Osteoblast (primary cell): Measurements from ENCODE around the gene RNF225. TPM values are rescaled to one million over a fixed set of nuclear protein-coding genes. Genes with fewer than 3 reads are reported as not detected.

Source experiments
- DNase-seq: peaks from one replicate; pipeline ENCODE4 v3.0.0; 2011; ENCODE audit warnings: low spot score, mixed read lengths; ENCODE audit not compliant: insufficient read length; ENCODE audit errors: missing footprints
- H2AFZ ChIP-seq: 2 replicates; pipeline ENCODE4 v1.6.0; 2011; ENCODE audit warnings: mild to moderate bottlenecking, low read length
- H3K27ac ChIP-seq: 2 replicates; pipeline ENCODE4 v1.5.1; 2011; ENCODE audit warnings: mild to moderate bottlenecking, low read depth, low read length, moderate library complexity
- H3K27me3 ChIP-seq: 2 replicates; pipeline ENCODE4 v1.6.0; 2012; ENCODE audit warnings: mild to moderate bottlenecking, control low read depth, inconsistent platforms, low read length, moderate library complexity; ENCODE audit not compliant: insufficient read depth
- H3K36me3 ChIP-seq: 2 replicates; pipeline ENCODE4 v1.5.1; 2011; ENCODE audit warnings: mild to moderate bottlenecking, low read length, control low read depth, moderate library complexity; ENCODE audit not compliant: insufficient read depth
- H3K4me1 ChIP-seq: 2 replicates; pipeline ENCODE4 v1.5.1; 2011; ENCODE audit warnings: mild to moderate bottlenecking, low read length, control low read depth, moderate library complexity; ENCODE audit not compliant: insufficient read depth
- H3K4me2 ChIP-seq: 2 replicates; pipeline ENCODE4 v1.6.0; 2011; ENCODE audit warnings: mild to moderate bottlenecking, low read length; ENCODE audit not compliant: insufficient read depth
- H3K4me3 ChIP-seq: fragments of 200-600 bp; sonication (generic); 3 replicates; pipeline ENCODE4 v1.5.1; 2012; ENCODE audit warnings: mild to moderate bottlenecking, low read length, inconsistent platforms; ENCODE audit not compliant: insufficient read depth
- H3K79me2 ChIP-seq: 2 replicates; pipeline ENCODE4 v1.6.0; 2012; ENCODE audit warnings: mild to moderate bottlenecking, low read length, control low read depth, inconsistent platforms; ENCODE audit not compliant: insufficient read depth
- H3K9me3 ChIP-seq: 2 replicates; pipeline ENCODE4 v1.5.1; 2011; ENCODE audit warnings: low read depth, low read length, control low read depth
- H4K20me1 ChIP-seq: 2 replicates; pipeline ENCODE4 v1.6.0; 2012; ENCODE audit warnings: mild to moderate bottlenecking, low read length, control low read depth; ENCODE audit not compliant: insufficient read depth
- CTCF ChIP-seq: IDR thresholded peaks from 2 replicates; pipeline ENCODE4 v1.5.1; 2011; ENCODE audit warnings: mild to moderate bottlenecking, low read depth, low read length, moderate library complexity; ENCODE audit errors: extremely low read depth
- total RNA-seq: library from RNA; depleted of rRNA; stranded (reverse); fragments of >200 nt; gene quantifications from 2 replicates; pipeline ENCODE4 v1.2.3, GENCODE V29; 2012

The RNF225 gene
- total RNA-seq, 1 donor = not detected

GRCh38 chr19:58380037-58380661, 15.3 kb upstream of the RNF225 start:
- no peak for TF ChIP-seq CTCF
- no peaks in the 10 kb centered on the region for H4K20me1 ChIP-seq
- peak overlapping the region; percentile 85 for H3K4me2 ChIP-seq
- peak overlapping the region; percentile 92 for H3K27ac ChIP-seq
- peak; percentile 66 for DNase-seq
- H3K4me3 ChIP-seq = peak overlapping the region; percentile 96
- peaks cover 25% of the 10 kb centered on the region for H3K79me2 ChIP-seq
- peak overlapping the region; percentile 94 for H2AFZ ChIP-seq
- peaks cover 15% of the 10 kb centered on the region for H3K4me1 ChIP-seq
- H3K27me3 ChIP-seq = no peaks in the 10 kb centered on the region
- no peaks in the 10 kb centered on the region for H3K9me3 ChIP-seq
- H3K36me3 ChIP-seq = no peaks in the 10 kb centered on the region

GRCh38 chr19:58380662-58381459, 14.6 kb upstream of the RNF225 start, which contains the start of gene ZNF837:
Gene ZNF837, minus strand, starts transcription at chr19:58381030. Its CDS starts 11,698 bp downstream, at chr19:58369332.
- Histone ChIP-seq H2AFZ (peak within 1 kb of the TSS; percentile 94), H3K4me2 (peak within 1 kb of the TSS; percentile 85), H3K4me1 (peaks cover 21% of the 10 kb centered on the region), H3K79me2 (peaks cover 32% of the 10 kb centered on the region), H3K36me3 (no peaks in the 10 kb centered on the region), H4K20me1 (no peaks in the 10 kb centered on the region), H3K27me3 (no peaks in the 10 kb centered on the region), H3K4me3 (peak within 1 kb of the TSS; percentile 96), H3K9me3 (no peaks in the 10 kb centered on the region), H3K27ac (peak within 1 kb of the TSS; percentile 92)
- no peak for TF ChIP-seq CTCF
- peak; percentile 99 for DNase-seq

GRCh38 chr19:58381460-58382212, 13.8 kb upstream of the RNF225 start:
- peak overlapping the region; percentile 60 for H2AFZ ChIP-seq
- H3K4me1 ChIP-seq = peaks cover 23% of the 10 kb centered on the region

More at GRCh38 chr19:58381460-58382212, 13.8 kb upstream of the RNF225 start:
- Histone ChIP-seq H3K79me2 (peaks cover 38% of the 10 kb centered on the region), H4K20me1 (no peaks in the 10 kb centered on the region), H3K4me3 (peak overlapping the region; percentile 96), H3K4me2 (peak overlapping the region; percentile 85), H3K27ac (peak overlapping the region; percentile 92), H3K36me3 (no peaks in the 10 kb centered on the region), H3K27me3 (no peaks in the 10 kb centered on the region), H3K9me3 (no peaks in the 10 kb centered on the region)
- TF ChIP-seq CTCF = no peak
- DNase-seq = peak; percentile 32
